H1 (cell line): ENCODE data around the gene MAP6D1. TPM values are rescaled to one million over a fixed set of nuclear protein-coding genes. Genes with fewer than 3 reads are reported as not detected.

ENCODE experiments used
- CTCF ChIA-PET: fragments of 300-600 bp; sonication (Branson Sonifier 250); formaldehyde crosslinking; loops from one replicate; lab custom pipeline; 2021; ENCODE audit not compliant: partially characterized antibody; lab: Charles Lee
- POLR2A ChIA-PET: fragments of 300-600 bp; sonication (Branson Sonifier 250); formaldehyde crosslinking; loops from one replicate; lab custom pipeline; 2021; ENCODE audit warnings: inconsistent platforms; ENCODE audit not compliant: partially characterized antibody; lab: Charles Lee
- DNase-seq, 2 experiments: peaks; one replicate each; pipeline versions ENCODE4 v3.0.0 to v3.0.0-alpha.2; 2010 to 2022; ENCODE audit warnings: low spot score in 2 of 2, low read depth in 1 of 2, mixed read lengths in 1 of 2
- FAIRE-seq: peaks from 2 replicates; lab custom pipeline; 2011; peaks lifted over from hg19 to GRCh38; lab: Jason Lieb, UNC
- H2AFZ ChIP-seq: 2 replicates; pipeline ENCODE4 v1.8.1; 2012; ENCODE audit warnings: low read length, inconsistent platforms
- H2AK5ac ChIP-seq: 2 replicates; pipeline ENCODE4 v1.6.1; 2013; ENCODE audit warnings: low read depth, low read length
- H2BK120ac ChIP-seq: replicated peaks from 2 replicates; pipeline ENCODE3; 2013; ENCODE audit warnings: low read depth, low read length, inconsistent platforms
- H2BK12ac ChIP-seq: 2 replicates; pipeline ENCODE4 v1.6.1; 2013; ENCODE audit warnings: low read depth, low read length
- H2BK15ac ChIP-seq: 2 replicates; pipeline ENCODE4 v1.6.1; 2013; ENCODE audit warnings: low read length
- H2BK20ac ChIP-seq: 2 replicates; pipeline ENCODE4 v1.6.1; 2013; ENCODE audit warnings: low read length
- H2BK5ac ChIP-seq: 2 replicates; pipeline ENCODE4 v1.6.1; 2013; ENCODE audit warnings: low read depth, low read length
- H3K14ac ChIP-seq: 2 replicates; pipeline ENCODE4 v1.6.1; 2013; ENCODE audit warnings: inconsistent platforms; ENCODE audit not compliant: insufficient read length
- H3K18ac ChIP-seq: 2 replicates; pipeline ENCODE4 v1.6.1; 2013; ENCODE audit warnings: low read length; ENCODE audit errors: extremely low read depth
- H3K23ac ChIP-seq: 2 replicates; pipeline ENCODE4 v1.6.1; 2013; ENCODE audit warnings: inconsistent platforms; ENCODE audit not compliant: insufficient read length
- H3K23me2 ChIP-seq: 2 replicates; pipeline ENCODE4 v1.6.1; 2013; ENCODE audit warnings: low read depth, low read length
- H3K27ac ChIP-seq: 2 replicates; pipeline ENCODE4 v1.6.1; 2011; ENCODE audit warnings: low read depth, low read length, inconsistent platforms
- H3K27me3 ChIP-seq, 4 experiments: replicated peaks in 1 of 4; 1 replicate in 1 of 4; 2 replicates in 3 of 4; pipeline versions ENCODE4 v1.6.1 to v1.8.1; 2011 to 2013; ENCODE audit warnings: low read length in 3 of 4, mild to moderate bottlenecking in 3 of 4, inconsistent platforms in 2 of 4, mixed read lengths in 2 of 4, moderate library complexity in 1 of 4; ENCODE audit not compliant: control insufficient read depth in 3 of 4, insufficient read depth in 3 of 4; ENCODE audit errors: extremely low read depth in 1 of 4
- H3K36me3 ChIP-seq, 4 experiments: 2 replicates each; pipeline versions ENCODE4 v1.6.1 to v1.8.1; 2011 to 2013; ENCODE audit warnings: mild to moderate bottlenecking in 4 of 4, low read length in 3 of 4, moderate library complexity in 2 of 4, control low read depth in 1 of 4, inconsistent platforms in 1 of 4; ENCODE audit not compliant: insufficient read depth in 4 of 4, control insufficient read depth in 2 of 4
- H3K4ac ChIP-seq: replicated peaks from 2 replicates; pipeline ENCODE3; 2013; ENCODE audit warnings: low read length, low read depth, mixed read lengths, inconsistent platforms; ENCODE audit not compliant: insufficient read length
- H3K4me1 ChIP-seq, 4 experiments: replicated peaks in 1 of 4; 1 replicate in 1 of 4; 2 replicates in 3 of 4; pipeline versions ENCODE4 v1.6.1 to v1.8.1; 2011 to 2013; ENCODE audit warnings: low read length in 3 of 4, inconsistent platforms in 2 of 4, mixed read lengths in 1 of 4; ENCODE audit not compliant: insufficient read depth in 4 of 4, control insufficient read depth in 3 of 4
- H3K4me2 ChIP-seq, 2 experiments: 2 replicates each; pipeline versions ENCODE4 v1.6.1 to v1.8.1; 2011 to 2013; ENCODE audit warnings: low read depth in 2 of 2, low read length in 2 of 2, control low read depth in 1 of 2, inconsistent platforms in 1 of 2, mild to moderate bottlenecking in 1 of 2; ENCODE audit not compliant: insufficient read depth in 1 of 2
- H3K4me3 ChIP-seq, 4 experiments: fragments of 200-600, 300-600 bp in 1 of 4; sonication (generic), shearing (Covaris generic), sonication (Bioruptor Twin) in 1 of 4; 2 replicates each; pipeline versions ENCODE4 v1.5.1 to v1.8.1; 2011 to 2016; ENCODE audit warnings: low read length in 4 of 4, low read depth in 3 of 4, control low read depth in 2 of 4, inconsistent platforms in 2 of 4, mild to moderate bottlenecking in 2 of 4, mixed read lengths in 1 of 4, moderate library complexity in 1 of 4; ENCODE audit not compliant: insufficient read depth in 2 of 4; ENCODE audit errors: extremely low read depth in 1 of 4
- H3K56ac ChIP-seq: replicated peaks from 2 replicates; pipeline ENCODE3; 2013; ENCODE audit warnings: low read depth, mild to moderate bottlenecking, mixed read lengths, low read length, inconsistent platforms; ENCODE audit not compliant: insufficient read length
- H3K79me1 ChIP-seq: 2 replicates; pipeline ENCODE4 v1.6.1; 2013; ENCODE audit warnings: low read depth, low read length, control low read depth
- H3K79me2 ChIP-seq, 2 experiments: 2 replicates each; pipeline versions ENCODE4 v1.6.1 to v1.8.1; 2012 to 2013; ENCODE audit warnings: low read length in 2 of 2, mild to moderate bottlenecking in 2 of 2, inconsistent platforms in 1 of 2; ENCODE audit not compliant: insufficient read depth in 2 of 2, control insufficient read depth in 1 of 2
- H3K9ac ChIP-seq, 4 experiments: replicated peaks in 1 of 4; 1 replicate in 1 of 4; 2 replicates in 3 of 4; pipeline versions ENCODE4 v1.6.1 to v1.8.1; 2011 to 2013; ENCODE audit warnings: low read depth in 3 of 4, low read length in 3 of 4, control low read depth in 2 of 4, mild to moderate bottlenecking in 2 of 4, moderate library complexity in 2 of 4, inconsistent platforms in 1 of 4; ENCODE audit errors: extremely low read depth in 1 of 4
- H3K9me3 ChIP-seq, 2 experiments: 2 replicates each; pipeline versions ENCODE4 v1.6.1 to v1.8.1; 2012 to 2013; ENCODE audit warnings: mild to moderate bottlenecking in 2 of 2, moderate library complexity in 2 of 2, control low read depth in 1 of 2, inconsistent platforms in 1 of 2, low read depth in 1 of 2, low read length in 1 of 2, mixed read lengths in 1 of 2; ENCODE audit not compliant: insufficient read depth in 2 of 2
- H4K20me1 ChIP-seq, 2 experiments: replicated peaks in 1 of 2; 2 replicates each; pipeline versions ENCODE3 to v1.8.1; 2011 to 2013; ENCODE audit warnings: inconsistent platforms in 2 of 2, low read length in 2 of 2, mild to moderate bottlenecking in 1 of 2; ENCODE audit not compliant: insufficient read depth in 2 of 2, control insufficient read depth in 1 of 2
- H4K5ac ChIP-seq: 2 replicates; pipeline ENCODE4 v1.6.1; 2013; ENCODE audit warnings: low read length, low read depth, mixed read lengths, inconsistent platforms; ENCODE audit not compliant: insufficient read length
- H4K8ac ChIP-seq: 2 replicates; pipeline ENCODE4 v1.8.0; 2013; ENCODE audit warnings: mild to moderate bottlenecking, moderate library complexity, low read length, inconsistent platforms; ENCODE audit not compliant: insufficient read depth; ENCODE audit errors: extremely low read depth
- H4K91ac ChIP-seq: replicated peaks from 2 replicates; pipeline ENCODE3; 2013; ENCODE audit warnings: low read length, mixed read lengths, inconsistent platforms; ENCODE audit not compliant: insufficient read length
- BACH1 ChIP-seq: IDR thresholded peaks from 2 replicates; pipeline ENCODE4 v1.6.1; 2012; ENCODE audit warnings: low read length, improper control_type of control experiment
- CEBPB ChIP-seq: IDR thresholded peaks from 2 replicates; pipeline ENCODE4 v1.6.1; 2012; ENCODE audit warnings: low read depth, low read length
- JUN ChIP-seq: IDR thresholded peaks from 2 replicates; pipeline ENCODE4 v1.6.1; 2011; ENCODE audit warnings: low read depth, mild to moderate bottlenecking, improper control_type of control experiment, low read length
- KDM1A ChIP-seq: fragments of 200-600, 300-600 bp; sonication (generic); IDR thresholded peaks from 2 replicates; pipeline ENCODE4 v1.7.1; 2016; ENCODE audit warnings: mild to moderate bottlenecking, low read length, borderline replicate concordance
- KDM5A ChIP-seq: fragments of 200-600 bp; IDR thresholded peaks from 2 replicates; pipeline ENCODE4 v1.7.1; 2012; ENCODE audit warnings: mild to moderate bottlenecking, low read length, inconsistent platforms, mixed read lengths
- NRF1 ChIP-seq: IDR thresholded peaks from 2 replicates; pipeline ENCODE4 v1.6.1; 2011; ENCODE audit warnings: mild to moderate bottlenecking, low read depth, low read length, improper control_type of control experiment
- PHF8 ChIP-seq: fragments of 200-600 bp; sonication (generic); conservative IDR thresholded peaks from 2 replicates; pipeline ENCODE4 v1.7.1; 2012; ENCODE audit warnings: low read depth, mild to moderate bottlenecking, inconsistent platforms, low read length, moderate library complexity
- RBBP5 ChIP-seq: IDR thresholded peaks from 2 replicates; pipeline ENCODE4 v1.7.1; 2012; ENCODE audit warnings: low read depth, mild to moderate bottlenecking, inconsistent platforms, low read length, moderate library complexity, borderline replicate concordance
- SAP30 ChIP-seq: fragments of 300-600 bp; sonication (generic); IDR thresholded peaks from 2 replicates; pipeline ENCODE4 v1.7.1; 2012; ENCODE audit warnings: low read length, moderate library complexity, mild to moderate bottlenecking, inconsistent platforms; ENCODE audit not compliant: insufficient read depth, insufficient replicate concordance
- SIRT6 ChIP-seq: IDR thresholded peaks from one replicate; pipeline ENCODE4 v1.7.1; 2012; ENCODE audit warnings: low read length, inconsistent platforms
- WGBS, 2 experiments: shearing (Covaris generic) in 1 of 2; methylation state at CpG; one replicate each; pipeline versions ENCODE4 v1.1.6 to v1.1.7; 2013 to 2015; ENCODE audit warnings: low lambda C conversion rate in 2 of 2, mixed read lengths in 2 of 2, inconsistent platforms in 1 of 2, low coverage in 1 of 2, missing lambda C conversion rate in 1 of 2; ENCODE audit not compliant: insufficient replicate concordance in 2 of 2, insufficient coverage in 1 of 2, insufficient read length in 1 of 2; ENCODE audit errors: extremely low coverage in 1 of 2, missing lambda C conversion rate in 1 of 2; 5-methylcytosine and 5-hydroxymethylcytosine counted together
- polyA plus RNA-seq, 7 experiments: library from polyadenylated mRNA; depleted of rRNA in 3 of 7; stranded (reverse) in 5 of 7; unstranded in 2 of 7; fragments of >200 nt in 5 of 7; fragments of 200-250 nt in 2 of 7; gene quantifications; 1 replicate in 5 of 7; 2 replicates in 1 of 7; 4 replicates in 1 of 7; pipeline versions ENCODE4 v1.2.1 to v1.2.3, GENCODE V29; 2011 to 2013; ENCODE audit warnings: missing spikeins in 2 of 7, mixed read lengths in 2 of 7
- total RNA-seq: library from RNA; stranded (reverse); fragmentation: NEBNext Ultra II Directional; extraction: Animal tissue kit (Norgen Biotek cat#: 25700); gene quantifications from 2 replicates; pipeline ENCODE4 v1.2.1, GENCODE V29; 2021
- TF ChIP-seq, protein P1 (sequence below): IDR thresholded peaks from 2 replicates; pipeline ENCODE4 v1.6.1; 2012; ENCODE audit warnings: inconsistent platforms

The MAP6D1 gene
- total and polyA plus RNA-seq, 2 of the 8 experiments (the other 6 are each of a cell fraction or from before 2014, with no cell fraction given): 4.8 to 5.2 TPM

DNA sequence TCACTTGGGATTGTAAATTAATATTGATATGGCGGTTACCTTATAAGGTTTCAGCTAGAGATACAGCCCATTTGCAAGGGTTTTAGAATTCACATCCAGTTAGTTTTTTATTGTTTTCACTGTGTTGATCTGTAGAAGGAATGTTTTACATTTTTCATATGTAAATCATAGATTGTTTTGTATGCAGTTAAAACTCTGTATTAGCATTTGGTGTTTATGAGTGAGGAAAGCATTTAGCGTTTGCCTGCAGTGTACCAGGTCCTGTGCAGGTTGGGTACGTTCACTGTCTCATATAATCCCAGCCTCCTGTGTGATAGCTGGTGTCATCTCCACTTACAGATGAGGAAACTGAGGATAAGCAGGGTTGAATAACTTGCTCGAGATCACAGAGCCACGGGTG is 23.8 kb downstream of the MAP6D1 start:
- Histone ChIP-seq H3K27me3 (no peaks in the 10 kb centered on the region), H2BK20ac (no peak overlapping the region), H2AFZ (no peak overlapping the region), H2AK5ac (no peak overlapping the region), H3K36me3 (peaks cover 48 to 85% (median 74%) of the 10 kb centered on the region in 4 experiments), H4K5ac (no peak overlapping the region), H3K23ac (no peak overlapping the region), H3K4me3 (no peak overlapping the region), H4K8ac (no peak overlapping the region), H3K4me2 (no peak overlapping the region), H3K4me1 (no peaks in the 10 kb centered on the region), H4K20me1 (peaks cover 4 to 5% of the 10 kb centered on the region in 2 experiments), H3K14ac (no peak overlapping the region), H4K91ac (no peak overlapping the region), H3K4ac (no peak overlapping the region), H3K18ac (no peak overlapping the region), H2BK12ac (no peak overlapping the region), H3K23me2 (no peaks in the 10 kb centered on the region), H2BK120ac (no peak overlapping the region), H3K9me3 (no peaks in the 10 kb centered on the region), H3K27ac (no peak overlapping the region), H2BK5ac (no peak overlapping the region), H3K9ac (no peak overlapping the region), H3K56ac (no peak overlapping the region), H3K79me2 (no peaks in the 10 kb centered on the region), H3K79me1 (no peaks in the 10 kb centered on the region; the same call in 1 of the 2 replicates), H2BK15ac (no peak overlapping the region)
- WGBS, 2 experiments: 93% methylated on average over 5 of the region's 5 CpGs; no CpG with 5 or more reads in 1 of the 2 experiments
- TF ChIP-seq NRF1: no peak
- no peak for TF ChIP-seq KDM1A
- no peak for TF ChIP-seq BACH1
- TF ChIP-seq SAP30: no peak
- no peak for TF ChIP-seq CEBPB
- no peak for TF ChIP-seq PHF8
- TF ChIP-seq, protein P1, sequence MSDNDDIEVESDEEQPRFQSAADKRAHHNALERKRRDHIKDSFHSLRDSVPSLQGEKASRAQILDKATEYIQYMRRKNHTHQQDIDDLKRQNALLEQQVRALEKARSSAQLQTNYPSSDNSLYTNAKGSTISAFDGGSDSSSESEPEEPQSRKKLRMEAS: no peak
- no peak for TF ChIP-seq RBBP5
- no peak for TF ChIP-seq KDM5A
- no peak for TF ChIP-seq SIRT6
- no peak for TF ChIP-seq JUN
- no peak for DNase-seq
- no peak for FAIRE-seq
- POLR2A ChIA-PET: no interaction called here
- CTCF ChIA-PET: interaction anchor here (1.0 kb wide), 1 partner anchor 34 kb away, joined by 4 read pairs; no protein-coding TSS in a partner anchor
